Mesothelial cell of epicardium (in vitro differentiated cells): ENCODE results near the gene SUGP1. TPM values are rescaled to one million over a fixed set of nuclear protein-coding genes. Genes with fewer than 3 reads are reported as not detected.
A peak's percentile ranks its signal among the peaks of the same experiment; 100 is the strongest.

Source experiments
- DNase-seq, 2 experiments: peaks; one replicate each; pipeline ENCODE4 v3.0.0; 2021; ENCODE audit warnings: low spot score in 2 of 2; ENCODE audit not compliant: unreplicated experiment in 2 of 2
- H3K27ac Mint-ChIP-seq: 2 replicates; pipeline ENCODE4 v1.8.0; 2021; ENCODE audit warnings: mixed read lengths
- H3K27me3 Mint-ChIP-seq: 2 replicates; pipeline ENCODE4 v1.8.0; 2021; ENCODE audit warnings: low read depth, mixed read lengths
- H3K36me3 Mint-ChIP-seq: 2 replicates; pipeline ENCODE4 v1.8.0; 2021; ENCODE audit warnings: mixed read lengths
- H3K4me1 Mint-ChIP-seq: 2 replicates; pipeline ENCODE4 v1.8.0; 2021; ENCODE audit warnings: mixed read lengths
- H3K4me3 Mint-ChIP-seq: 2 replicates; pipeline ENCODE4 v1.8.0; 2021; ENCODE audit warnings: mild to moderate bottlenecking, moderate library complexity, mixed read lengths
- H3K9me3 Mint-ChIP-seq: 2 replicates; pipeline ENCODE4 v1.8.0; 2021; ENCODE audit warnings: mixed read lengths
- total RNA-seq: library from RNA; stranded (reverse); gene quantifications from 3 replicates; pipeline ENCODE4 v1.2.1, GENCODE V29; 2021
- TF ChIP-seq, protein P1 (sequence below): fragments of 200-600 bp; sonication (generic); IDR thresholded peaks from one replicate; pipeline ENCODE4 v1.5.0; 2021; ENCODE audit warnings: antibody characterized with exemption; ENCODE audit not compliant: unreplicated experiment

SUGP1 gene
- total RNA-seq, 1 donor from 2014 or later: 77.2 TPM

DNA sequence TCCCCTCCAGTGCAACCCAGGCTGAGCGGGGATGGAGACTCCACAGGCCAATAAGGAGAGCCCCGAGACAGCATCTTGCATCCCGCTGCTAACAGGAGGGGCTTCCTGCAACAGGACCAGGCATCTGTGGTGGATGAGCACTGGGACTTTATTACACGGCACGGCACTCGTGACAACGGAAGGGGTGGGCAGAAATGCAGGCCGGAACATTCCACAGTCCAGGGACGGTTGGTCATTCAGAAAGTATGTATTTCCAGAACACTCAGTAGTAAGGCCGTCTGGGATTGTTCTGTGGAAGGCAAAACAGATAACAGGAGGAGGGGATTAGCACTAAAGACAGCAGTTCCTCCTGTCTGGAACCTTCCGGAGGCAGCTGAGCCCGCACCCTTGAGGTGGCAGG is 43.9 kb downstream of the SUGP1 start:
- peaks cover 15% of the 10 kb centered on the region for H3K27me3 Mint-ChIP-seq
- H3K4me1 Mint-ChIP-seq: no peaks in the 10 kb centered on the region
- peaks cover 12% of the 10 kb centered on the region for H3K36me3 Mint-ChIP-seq
- H3K4me3 Mint-ChIP-seq: no peak overlapping the region
- H3K27ac Mint-ChIP-seq: peak overlapping the region; percentile 30
- DNase-seq: no peak
- TF ChIP-seq, protein P1, sequence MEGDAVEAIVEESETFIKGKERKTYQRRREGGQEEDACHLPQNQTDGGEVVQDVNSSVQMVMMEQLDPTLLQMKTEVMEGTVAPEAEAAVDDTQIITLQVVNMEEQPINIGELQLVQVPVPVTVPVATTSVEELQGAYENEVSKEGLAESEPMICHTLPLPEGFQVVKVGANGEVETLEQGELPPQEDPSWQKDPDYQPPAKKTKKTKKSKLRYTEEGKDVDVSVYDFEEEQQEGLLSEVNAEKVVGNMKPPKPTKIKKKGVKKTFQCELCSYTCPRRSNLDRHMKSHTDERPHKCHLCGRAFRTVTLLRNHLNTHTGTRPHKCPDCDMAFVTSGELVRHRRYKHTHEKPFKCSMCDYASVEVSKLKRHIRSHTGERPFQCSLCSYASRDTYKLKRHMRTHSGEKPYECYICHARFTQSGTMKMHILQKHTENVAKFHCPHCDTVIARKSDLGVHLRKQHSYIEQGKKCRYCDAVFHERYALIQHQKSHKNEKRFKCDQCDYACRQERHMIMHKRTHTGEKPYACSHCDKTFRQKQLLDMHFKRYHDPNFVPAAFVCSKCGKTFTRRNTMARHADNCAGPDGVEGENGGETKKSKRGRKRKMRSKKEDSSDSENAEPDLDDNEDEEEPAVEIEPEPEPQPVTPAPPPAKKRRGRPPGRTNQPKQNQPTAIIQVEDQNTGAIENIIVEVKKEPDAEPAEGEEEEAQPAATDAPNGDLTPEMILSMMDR: no peak
- H3K9me3 Mint-ChIP-seq: no peaks in the 10 kb centered on the region

DNA sequence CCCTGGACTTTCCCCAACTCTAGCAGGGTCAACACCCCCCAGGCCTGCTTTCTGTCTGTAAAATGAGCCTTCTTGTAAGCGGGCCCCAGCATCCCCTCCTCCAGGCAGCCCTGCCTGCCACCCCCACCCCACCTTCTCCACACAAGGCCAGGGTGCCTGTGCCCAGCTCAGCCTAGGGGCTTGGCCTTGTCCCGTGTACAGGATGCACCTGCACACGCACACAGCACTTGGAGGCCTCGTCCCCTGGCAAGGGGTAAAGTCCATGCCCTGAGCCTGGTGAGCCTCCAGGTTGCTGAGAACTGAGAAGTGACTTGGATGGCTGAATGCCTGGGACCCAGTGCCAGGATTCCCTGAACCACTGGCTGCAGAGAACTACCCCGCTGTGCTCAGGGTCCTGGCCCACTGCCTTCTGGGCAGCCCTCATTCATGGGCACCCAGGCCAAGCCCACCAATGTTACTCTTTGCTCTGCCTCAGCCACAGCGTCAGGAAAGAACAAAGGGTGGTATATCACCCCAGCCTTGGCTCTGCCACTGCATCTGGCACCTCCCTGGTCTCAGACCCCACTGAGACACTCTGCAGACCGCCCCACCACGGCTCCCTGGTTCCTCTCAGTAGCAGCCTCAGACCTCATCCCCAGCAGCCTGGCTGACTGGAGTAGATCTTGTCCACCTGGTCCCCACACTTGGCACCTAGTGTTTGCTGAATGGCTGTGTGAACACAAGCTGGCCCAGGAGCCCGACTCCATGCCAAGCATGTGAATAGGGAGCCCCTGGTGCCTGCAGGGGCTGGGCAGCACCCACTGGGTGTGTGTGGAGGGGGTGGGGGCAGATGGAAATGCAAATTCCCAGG is 45.4 kb downstream of the SUGP1 start:
- no peaks in the 10 kb centered on the region for H3K4me1 Mint-ChIP-seq
- H3K36me3 Mint-ChIP-seq: peaks cover 5% of the 10 kb centered on the region
- peaks cover 21% of the 10 kb centered on the region for H3K27me3 Mint-ChIP-seq
- TF ChIP-seq, protein P1: no peak
- no peak overlapping the region for H3K27ac Mint-ChIP-seq
- H3K9me3 Mint-ChIP-seq: no peaks in the 10 kb centered on the region
- no peak for DNase-seq
- H3K4me3 Mint-ChIP-seq: no peak overlapping the region

DNA sequence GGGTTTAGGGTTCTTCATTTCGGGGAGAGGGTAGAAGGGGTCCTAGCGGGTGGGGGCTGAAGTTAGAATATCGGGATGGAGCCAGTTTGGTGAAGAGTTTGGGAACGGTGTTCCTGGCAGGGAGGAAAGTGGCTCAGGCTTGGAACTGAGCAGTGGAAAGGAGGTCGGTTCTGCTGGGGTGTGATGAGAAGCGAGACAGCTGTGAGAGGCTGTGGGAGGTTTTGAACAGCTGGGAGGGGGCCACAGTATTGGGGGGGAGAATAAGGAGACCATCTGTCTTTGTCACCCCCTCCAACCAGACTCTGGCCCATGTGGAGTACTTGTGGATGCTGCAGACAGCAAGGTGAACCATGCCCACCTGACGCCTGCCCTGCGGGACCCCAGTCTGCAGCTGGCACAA is 46.2 kb downstream of the SUGP1 start:
- peak overlapping the region; percentile 43 for H3K4me3 Mint-ChIP-seq
- DNase-seq: no peak
- peaks cover 5% of the 10 kb centered on the region for H3K36me3 Mint-ChIP-seq
- no peaks in the 10 kb centered on the region for H3K9me3 Mint-ChIP-seq
- no peaks in the 10 kb centered on the region for H3K4me1 Mint-ChIP-seq
- H3K27ac Mint-ChIP-seq: no peak overlapping the region
- H3K27me3 Mint-ChIP-seq: peaks cover 24% of the 10 kb centered on the region
- TF ChIP-seq, protein P1: no peak

DNA sequence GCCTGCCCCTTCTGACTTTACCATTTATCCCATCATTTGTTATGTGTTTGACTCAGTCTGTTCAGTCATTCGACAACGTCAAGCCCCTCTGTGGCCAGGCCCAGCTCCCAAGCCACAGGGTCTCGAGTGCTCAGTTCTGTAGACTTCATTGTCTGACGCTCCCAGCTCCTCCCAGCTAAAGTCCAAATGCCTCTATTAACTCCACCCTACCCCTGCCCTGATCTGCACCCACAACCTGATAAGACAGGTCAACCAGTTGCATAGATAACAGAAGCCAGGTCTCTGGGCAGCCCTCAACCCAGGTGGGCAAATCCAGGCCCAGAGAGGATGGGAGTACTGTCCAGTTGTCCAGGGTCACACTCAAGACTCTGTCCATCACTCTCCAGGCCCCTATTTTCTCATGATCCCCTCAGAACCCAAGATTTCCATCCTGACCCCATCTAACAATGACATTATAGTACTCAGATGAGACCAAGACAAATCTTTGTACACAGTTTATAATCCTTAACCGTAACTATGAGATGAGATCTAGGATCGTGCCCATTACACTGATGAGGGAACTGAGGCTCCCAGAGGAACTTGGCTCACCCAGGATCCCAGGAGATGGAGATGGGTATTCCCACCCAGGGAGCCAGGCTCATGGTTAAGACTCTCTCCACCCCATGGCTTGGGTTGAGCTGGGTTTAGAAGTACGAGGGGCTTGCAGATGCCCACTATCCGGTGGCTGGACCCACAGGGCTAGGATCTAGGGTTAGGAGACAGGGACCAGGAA is 48.3 kb downstream of the SUGP1 start:
- DNase-seq: no peak
- Mint-ChIP-seq H3K4me3 (peak overlapping the region; percentile 61), H3K9me3 (no peaks in the 10 kb centered on the region), H3K36me3 (peaks cover 5% of the 10 kb centered on the region), H3K27ac (no peak overlapping the region), H3K4me1 (no peaks in the 10 kb centered on the region), H3K27me3 (peaks cover 24% of the 10 kb centered on the region)
- TF ChIP-seq, protein P1: no peak

DNA sequence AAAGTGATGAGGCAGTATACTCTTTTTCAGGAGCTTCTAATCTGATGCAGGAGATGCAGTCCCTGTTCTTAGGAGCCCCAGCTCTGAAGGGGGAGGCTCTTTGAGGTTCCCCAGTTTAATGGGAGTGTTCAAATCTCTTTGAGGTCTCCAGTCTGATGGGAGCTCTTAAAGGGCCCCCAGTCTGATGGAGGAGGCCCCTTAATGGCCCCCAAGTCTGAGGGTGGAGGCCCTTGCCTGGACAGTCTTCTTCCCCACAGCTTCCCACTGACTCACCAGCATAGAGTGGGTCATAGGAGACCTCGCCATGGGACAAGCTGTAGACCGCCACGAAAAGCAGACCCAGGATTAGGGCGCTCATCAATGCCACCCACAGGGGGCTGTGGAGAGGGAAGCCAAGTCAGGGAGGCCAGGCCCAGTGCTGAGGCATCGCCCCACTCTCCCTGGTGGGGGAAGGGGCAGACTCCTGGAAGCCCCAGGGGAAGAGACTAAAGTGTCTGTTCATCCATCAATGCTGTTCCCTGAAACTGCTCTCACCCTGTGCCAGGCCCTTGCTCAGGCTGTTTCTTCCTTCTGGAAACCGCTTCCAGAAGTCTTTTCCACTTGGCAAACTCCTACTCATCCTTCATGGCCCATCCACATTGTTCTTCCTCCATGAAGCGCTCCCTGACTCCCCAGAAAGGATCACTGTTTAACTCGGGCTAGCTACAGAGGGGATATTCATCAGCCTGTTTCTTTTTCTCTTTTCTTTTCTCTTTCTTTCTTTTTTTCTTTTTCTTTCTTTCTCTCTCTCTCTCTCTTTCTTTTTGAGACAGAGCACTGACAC is 49.3 kb downstream of the SUGP1 start:
- peaks cover 25% of the 10 kb centered on the region for H3K27me3 Mint-ChIP-seq
- no peak overlapping the region for H3K27ac Mint-ChIP-seq
- no peak overlapping the region for H3K4me3 Mint-ChIP-seq
- TF ChIP-seq, protein P1: no peak
- no peaks in the 10 kb centered on the region for H3K4me1 Mint-ChIP-seq
- DNase-seq: no peak
- H3K36me3 Mint-ChIP-seq: no peaks in the 10 kb centered on the region
- H3K9me3 Mint-ChIP-seq: no peaks in the 10 kb centered on the region
